Measurements from ENCODE around the gene HMGA1.
"Not testable (repeated sequence)": the region's sequence is repeated elsewhere in the genome, so short reads cannot be mapped to it uniquely, and the experiment has no call there.

HMGA1 gene

DNA sequence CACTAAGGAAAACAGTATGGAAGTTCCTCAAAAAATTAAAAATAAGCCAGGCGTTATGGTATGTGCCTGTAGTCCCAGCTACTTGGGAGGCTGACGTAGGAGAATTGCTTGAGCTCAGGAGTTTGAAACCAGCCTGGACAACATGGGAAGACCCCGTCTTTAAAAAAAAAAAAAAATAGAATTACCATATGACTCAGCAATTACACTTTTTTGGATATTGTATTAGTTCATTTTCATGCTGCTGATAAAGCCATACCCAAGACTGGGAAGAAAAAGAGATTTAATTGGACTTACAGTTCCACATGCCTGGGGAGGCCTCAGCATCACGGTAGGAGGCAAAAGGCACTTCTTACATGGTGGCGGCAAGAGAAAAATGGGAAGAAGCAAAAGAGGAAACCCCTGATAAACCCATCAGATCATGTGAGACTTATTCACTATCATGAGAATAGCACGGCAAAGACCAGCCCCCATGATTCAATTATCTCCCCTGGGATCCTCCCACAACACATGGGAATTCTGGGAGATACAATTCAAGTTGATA lies 22.9 kb downstream of the HMGA1 start:
- Mint-ChIP-seq H3K9me3 (ENCODE audit: low read depth) (no peaks in the 10 kb centered on the region), H3K4me3 (no peak overlapping the region), H3K27me3 (no peaks in the 10 kb centered on the region), H3K36me3 (peaks cover 4% of the 10 kb centered on the region), H3K27ac (no peak overlapping the region), H3K4me1 (ENCODE audit: low read depth) (no peaks in the 10 kb centered on the region)

DNA sequence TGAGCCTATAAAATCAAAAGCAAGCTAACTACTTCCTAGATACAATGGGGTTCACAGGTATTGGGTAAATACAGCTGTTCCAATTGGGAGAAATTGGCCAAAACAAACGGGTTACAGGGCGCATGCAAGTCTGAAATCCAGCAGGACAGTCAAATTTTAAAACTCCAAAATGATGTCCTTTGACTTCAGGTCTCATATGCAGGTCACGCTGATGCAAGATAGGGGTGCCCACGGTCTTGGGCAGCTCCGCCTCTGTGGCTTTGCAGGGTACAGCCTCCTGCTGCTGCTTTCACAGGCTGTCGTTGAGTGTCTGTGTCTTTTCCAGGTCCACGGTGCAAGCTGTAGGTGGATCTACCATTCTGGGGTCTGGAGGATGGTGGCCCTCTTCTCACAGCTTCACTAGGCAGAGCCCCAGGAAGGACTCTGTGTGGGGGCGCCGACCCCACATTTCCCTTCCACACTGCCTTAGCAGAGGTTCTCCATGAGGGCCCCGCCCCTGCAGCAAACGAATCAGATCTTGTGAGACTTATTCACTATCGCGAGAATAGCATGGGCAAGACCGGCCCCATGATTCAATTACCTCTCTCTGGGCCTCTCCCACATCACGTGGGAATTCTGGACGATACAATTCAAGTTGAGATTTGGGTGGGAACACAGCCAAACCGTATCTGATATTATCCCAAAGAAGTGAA lies 24.0 kb downstream of the HMGA1 start:
- peaks cover 4% of the 10 kb centered on the region for H3K36me3 Mint-ChIP-seq
- H3K27ac Mint-ChIP-seq: no peak overlapping the region
- H3K4me1 Mint-ChIP-seq (ENCODE audit: low read depth): no peaks in the 10 kb centered on the region
- no peak overlapping the region for H3K4me3 Mint-ChIP-seq
- no peaks in the 10 kb centered on the region for H3K9me3 Mint-ChIP-seq (ENCODE audit: low read depth)
- H3K27me3 Mint-ChIP-seq: no peaks in the 10 kb centered on the region

DNA sequence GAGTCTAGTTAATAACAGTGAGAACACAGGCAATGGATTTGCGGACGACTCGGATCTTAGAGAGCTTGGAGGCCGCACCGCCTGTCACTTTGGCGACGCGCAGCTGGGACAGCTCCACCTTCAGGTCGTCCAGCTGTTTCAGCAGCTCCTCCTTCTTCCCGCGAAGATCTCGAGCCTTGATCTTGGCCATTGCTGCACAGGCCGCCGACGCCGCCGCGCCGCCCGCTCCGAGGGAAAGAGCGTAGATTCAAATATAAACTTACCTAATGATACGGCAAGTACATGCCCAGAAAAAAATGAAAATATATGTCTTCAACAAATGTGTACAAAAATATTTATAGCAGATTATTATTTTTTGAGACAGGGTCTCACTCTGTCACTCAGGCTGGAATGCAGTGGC lies 26.8 kb downstream of the HMGA1 start:
- not testable (repeated sequence) for H3K9me3 Mint-ChIP-seq (ENCODE audit: low read depth); H3K27ac Mint-ChIP-seq; H3K27me3 Mint-ChIP-seq; H3K4me3 Mint-ChIP-seq; H3K4me1 Mint-ChIP-seq (ENCODE audit: low read depth); H3K36me3 Mint-ChIP-seq

DNA sequence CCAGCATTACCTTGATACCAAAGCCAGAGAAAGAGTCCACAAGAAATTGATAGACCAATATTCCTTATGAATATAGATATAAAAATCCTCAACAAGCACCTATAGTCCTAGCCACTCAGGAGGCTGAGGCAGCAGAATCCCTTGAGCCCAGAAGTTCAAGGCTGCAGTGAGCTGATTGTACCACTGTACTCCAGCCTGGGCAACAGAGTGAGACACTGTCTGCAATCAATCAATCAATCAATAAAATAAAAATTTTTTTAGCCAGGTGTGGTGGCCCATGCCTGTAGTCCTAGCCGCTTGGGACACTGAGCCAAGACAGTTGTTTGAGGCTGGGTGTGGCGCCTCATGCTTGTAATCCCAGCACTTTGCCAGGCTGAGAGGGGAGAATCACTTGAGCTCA lies 31.1 kb downstream of the HMGA1 start:
- Mint-ChIP-seq H3K9me3 (ENCODE audit: low read depth) (no peaks in the 10 kb centered on the region), H3K4me1 (ENCODE audit: low read depth) (no peaks in the 10 kb centered on the region), H3K36me3 (peaks cover 4% of the 10 kb centered on the region), H3K4me3 (no peak overlapping the region), H3K27ac (no peak overlapping the region), H3K27me3 (no peaks in the 10 kb centered on the region)

DNA sequence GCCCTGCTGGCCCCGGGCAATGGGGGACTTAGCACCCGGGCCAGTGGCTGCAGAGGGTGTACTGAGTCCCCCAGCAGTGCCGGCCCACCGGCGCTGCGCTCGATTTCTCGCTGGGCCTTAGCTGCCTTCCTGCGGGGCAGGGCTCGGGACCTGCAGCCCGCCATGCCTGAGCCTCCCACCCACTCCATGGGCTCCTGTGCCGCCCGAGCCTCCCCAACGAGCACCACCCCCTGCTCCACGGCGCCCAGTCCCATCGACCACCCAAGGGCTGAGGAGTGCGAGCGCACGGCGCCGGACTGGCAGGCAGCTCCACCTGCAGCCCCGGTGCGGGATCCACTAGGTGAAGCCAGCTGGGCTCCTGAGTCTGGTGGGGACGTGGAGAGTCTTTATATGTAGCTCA lies 32.5 kb downstream of the HMGA1 start:
- H3K36me3 Mint-ChIP-seq; H3K27ac Mint-ChIP-seq; H3K9me3 Mint-ChIP-seq (ENCODE audit: low read depth); H3K4me3 Mint-ChIP-seq; H3K27me3 Mint-ChIP-seq; H3K4me1 Mint-ChIP-seq (ENCODE audit: low read depth): not testable (repeated sequence)

DNA sequence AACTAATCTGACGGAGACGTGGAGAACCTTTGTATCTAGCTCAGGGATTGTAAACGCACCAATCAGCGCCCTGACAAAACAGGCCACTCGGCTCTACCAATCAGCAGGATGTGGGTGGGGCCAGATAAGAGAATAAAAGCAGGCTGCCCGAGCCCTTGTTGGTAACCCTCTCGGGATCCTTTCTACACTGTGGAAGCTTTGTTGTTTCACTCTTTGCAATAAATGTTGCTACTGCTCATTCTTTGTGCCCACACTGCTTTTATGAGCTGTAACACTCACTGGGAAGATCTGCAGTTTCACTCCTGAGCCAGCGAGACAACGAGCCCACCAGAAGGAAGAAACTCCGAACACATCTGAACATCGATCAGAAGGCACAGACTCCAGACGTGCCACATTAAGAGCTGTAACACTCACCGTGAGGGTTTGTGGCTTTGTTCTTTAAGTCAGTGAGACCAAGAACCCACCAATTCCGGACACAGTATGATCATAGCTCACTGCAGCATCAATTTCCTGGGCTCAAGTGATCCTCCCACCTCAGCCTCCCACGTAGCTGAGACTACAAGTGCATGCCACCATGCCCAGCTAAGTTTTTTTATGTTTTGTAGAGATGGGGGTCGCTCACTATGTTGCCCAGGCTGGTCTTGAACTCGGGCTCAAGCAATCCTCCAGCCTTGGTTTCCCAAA lies 33.1 kb downstream of the HMGA1 start:
- not testable (repeated sequence) for H3K27me3 Mint-ChIP-seq; H3K4me1 Mint-ChIP-seq (ENCODE audit: low read depth); H3K9me3 Mint-ChIP-seq (ENCODE audit: low read depth); H3K4me3 Mint-ChIP-seq; H3K36me3 Mint-ChIP-seq; H3K27ac Mint-ChIP-seq

- H3K27ac Mint-ChIP-seq: no peak overlapping the region
- H3K4me3 Mint-ChIP-seq: no peak overlapping the region
- H3K9me3 Mint-ChIP-seq (ENCODE audit: low read depth): no peaks in the 10 kb centered on the region
These were observed 35.6 kb downstream of the HMGA1 start for GRCh38 chr6:34272013-34272926.

DNA sequence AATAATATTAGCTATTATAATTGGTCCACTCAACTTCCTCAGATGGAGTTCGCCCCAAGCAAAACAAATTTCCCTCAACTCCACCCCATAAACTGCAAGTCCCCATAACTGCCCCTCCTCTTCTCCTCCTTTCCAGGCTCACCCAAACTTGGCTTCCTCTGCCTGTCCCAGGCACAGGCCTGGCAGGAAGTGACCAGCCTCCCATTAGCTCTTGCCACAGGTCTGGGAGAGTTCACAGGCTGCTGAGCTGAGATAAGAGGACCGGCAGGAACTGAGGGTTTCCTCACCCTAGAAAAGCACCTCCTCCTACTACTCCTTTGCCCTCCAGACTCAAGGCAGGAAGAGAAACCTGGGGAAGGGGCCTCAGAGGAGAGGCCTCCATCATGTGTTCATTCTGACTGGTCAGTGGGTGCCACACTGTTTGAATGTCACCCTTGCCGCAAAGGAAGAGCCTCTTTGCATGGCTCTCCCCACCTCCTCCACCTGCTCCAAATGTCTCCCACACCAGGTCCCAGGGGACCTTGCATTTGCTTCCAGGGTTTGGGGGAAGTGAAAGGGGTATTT lies 36.7 kb downstream of the HMGA1 start:
- Mint-ChIP-seq H3K9me3 (ENCODE audit: low read depth) (no peaks in the 10 kb centered on the region), H3K4me3 (no peak overlapping the region), H3K36me3 (no peaks in the 10 kb centered on the region), H3K4me1 (ENCODE audit: low read depth) (peaks cover 2% of the 10 kb centered on the region), H3K27me3 (no peaks in the 10 kb centered on the region), H3K27ac (no peak overlapping the region)

More at GRCh38 chr6:34272013-34272926, 35.6 kb downstream of the HMGA1 start:
- no peaks in the 10 kb centered on the region for H3K36me3 Mint-ChIP-seq
- no peaks in the 10 kb centered on the region for H3K27me3 Mint-ChIP-seq
- peaks cover 2% of the 10 kb centered on the region for H3K4me1 Mint-ChIP-seq (ENCODE audit: low read depth)

DNA sequence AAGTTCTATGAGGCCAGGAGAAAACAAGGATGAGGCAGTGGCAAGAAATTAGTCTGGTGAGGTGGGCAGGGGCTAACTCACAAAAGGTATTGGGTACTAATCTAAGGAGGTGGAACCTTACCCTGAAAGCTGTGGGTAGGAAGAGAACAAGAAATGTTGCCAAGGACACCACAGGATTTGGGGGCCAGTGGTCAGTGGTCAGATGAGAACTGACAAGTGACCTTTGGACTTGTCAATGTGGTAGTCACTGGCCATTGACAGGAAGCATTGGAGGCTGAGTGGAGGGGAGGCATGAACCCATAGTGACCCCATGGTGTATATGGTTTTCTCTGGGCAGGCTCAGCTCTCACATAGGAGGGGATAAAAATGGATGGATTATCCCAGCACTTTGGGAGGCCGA lies 37.5 kb downstream of the HMGA1 start:
- Mint-ChIP-seq H3K4me3 (no peak overlapping the region), H3K27ac (no peak overlapping the region), H3K27me3 (no peaks in the 10 kb centered on the region)

DNA sequence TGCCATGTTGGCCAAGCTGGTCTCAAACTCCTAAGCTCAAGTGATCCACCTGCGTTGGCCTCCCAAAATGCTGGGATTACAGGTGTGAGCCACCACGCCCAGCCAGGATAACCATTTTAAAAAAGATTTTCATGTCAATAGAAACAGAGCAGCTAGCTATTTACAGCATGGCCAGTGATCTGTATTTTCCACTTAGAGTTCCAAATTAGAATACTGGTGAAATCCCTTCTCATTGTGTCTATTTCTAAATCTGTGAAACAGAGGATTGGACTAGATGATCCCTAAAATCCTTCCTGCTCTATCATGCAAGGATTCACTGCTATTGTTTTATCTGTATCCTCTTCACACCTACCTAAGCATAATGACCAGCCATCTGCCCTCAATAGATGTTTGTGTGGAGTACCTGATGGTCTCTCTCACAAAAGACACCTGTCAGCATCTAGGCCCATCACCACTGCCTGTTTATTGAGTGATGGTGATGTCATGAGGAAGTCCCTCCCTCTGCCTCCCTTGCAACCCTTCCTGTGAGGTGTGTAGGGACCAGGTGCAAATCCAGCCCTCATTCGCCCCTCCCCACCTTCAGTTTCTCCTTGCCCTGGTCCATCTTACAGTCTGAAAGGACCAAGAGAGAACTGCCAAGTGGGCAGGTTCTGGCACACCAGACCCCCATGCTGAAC lies 38.6 kb downstream of the HMGA1 start:
- Mint-ChIP-seq H3K27ac (no peak overlapping the region), H3K27me3 (no peaks in the 10 kb centered on the region), H3K4me1 (ENCODE audit: low read depth) (peaks cover 2% of the 10 kb centered on the region), H3K9me3 (ENCODE audit: low read depth) (no peaks in the 10 kb centered on the region), H3K4me3 (no peak overlapping the region), H3K36me3 (peaks cover 10% of the 10 kb centered on the region)

More for the DNA sequence above, 37.5 kb downstream of the HMGA1 start:
- no peaks in the 10 kb centered on the region for H3K9me3 Mint-ChIP-seq (ENCODE audit: low read depth)
- peaks cover 2% of the 10 kb centered on the region for H3K4me1 Mint-ChIP-seq (ENCODE audit: low read depth)
- peaks cover 6% of the 10 kb centered on the region for H3K36me3 Mint-ChIP-seq

DNA sequence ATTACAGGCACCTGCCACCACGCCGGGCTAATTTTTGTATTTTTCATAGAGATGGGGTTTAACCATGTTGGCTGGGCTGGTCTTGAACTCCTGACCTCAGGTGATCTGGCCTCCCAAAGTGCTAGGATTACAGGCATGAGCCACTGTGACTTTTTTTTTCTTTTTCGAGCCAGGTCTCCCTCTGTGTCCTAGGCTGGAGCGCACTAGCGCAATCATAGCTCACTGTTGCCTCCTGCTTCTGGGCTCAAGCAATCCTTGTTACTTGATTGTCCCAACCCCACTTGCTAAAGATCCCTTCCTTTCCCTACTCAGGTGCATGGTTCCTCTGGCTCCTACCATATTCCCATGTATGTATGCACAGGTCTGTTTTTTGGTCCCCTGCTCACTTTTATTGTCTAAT lies 39.5 kb downstream of the HMGA1 start:
- Mint-ChIP-seq H3K9me3 (ENCODE audit: low read depth) (no peaks in the 10 kb centered on the region), H3K4me1 (ENCODE audit: low read depth) (peaks cover 2% of the 10 kb centered on the region), H3K27ac (no peak overlapping the region), H3K36me3 (peaks cover 13% of the 10 kb centered on the region), H3K4me3 (no peak overlapping the region), H3K27me3 (no peaks in the 10 kb centered on the region)

- Mint-ChIP-seq H3K4me1 (ENCODE audit: low read depth) (peaks cover 2% of the 10 kb centered on the region), H3K27ac (no peak overlapping the region), H3K9me3 (ENCODE audit: low read depth) (no peaks in the 10 kb centered on the region), H3K36me3 (peaks cover 13% of the 10 kb centered on the region), H3K4me3 (no peak overlapping the region), H3K27me3 (no peaks in the 10 kb centered on the region)
These were observed 40.4 kb downstream of the HMGA1 start for GRCh38 chr6:34276881-34277762.

DNA sequence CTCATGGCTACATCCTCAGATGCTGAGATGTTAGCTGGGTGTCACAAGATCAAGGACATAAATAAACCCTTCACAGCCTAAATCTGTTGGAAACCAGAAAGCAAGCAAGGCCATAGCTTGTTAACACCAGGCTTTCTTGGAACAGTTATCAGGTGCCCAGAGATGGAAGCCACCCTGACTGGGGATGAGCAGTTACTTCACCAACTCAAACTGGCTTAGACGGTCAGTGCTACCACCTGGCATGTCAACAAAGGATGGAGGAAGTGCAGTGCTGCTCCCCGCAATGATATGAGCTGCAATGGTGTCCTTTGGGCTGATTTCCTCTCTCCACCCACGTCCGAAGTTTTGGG lies 41.1 kb downstream of the HMGA1 start:
- Mint-ChIP-seq H3K27ac (no peak overlapping the region), H3K27me3 (no peaks in the 10 kb centered on the region), H3K4me3 (no peak overlapping the region), H3K4me1 (ENCODE audit: low read depth) (peaks cover 2% of the 10 kb centered on the region), H3K9me3 (ENCODE audit: low read depth) (no peaks in the 10 kb centered on the region), H3K36me3 (peaks cover 13% of the 10 kb centered on the region)

DNA sequence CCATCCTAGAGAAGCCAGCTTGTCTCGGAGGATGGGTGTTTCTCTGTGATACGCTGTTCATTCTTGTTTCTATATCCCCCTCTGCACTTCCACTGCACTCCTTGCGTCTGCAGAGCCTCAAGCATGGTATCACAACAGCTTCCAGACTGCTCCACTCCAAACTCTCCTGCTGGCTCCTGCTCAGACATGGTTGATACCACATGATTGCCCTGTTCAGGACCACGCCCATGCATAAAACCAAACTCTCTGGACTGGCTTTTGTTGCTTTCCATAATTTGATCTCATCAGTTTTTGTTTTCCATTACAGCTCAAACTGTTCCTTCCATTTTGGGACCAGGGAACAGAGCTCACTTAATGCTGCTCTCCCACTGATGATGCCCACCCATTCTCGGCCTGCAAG lies 42.2 kb downstream of the HMGA1 start:
- no peaks in the 10 kb centered on the region for H3K27me3 Mint-ChIP-seq

More for the DNA sequence above, 42.2 kb downstream of the HMGA1 start:
- peaks cover 2% of the 10 kb centered on the region for H3K4me1 Mint-ChIP-seq (ENCODE audit: low read depth)
- no peak overlapping the region for H3K27ac Mint-ChIP-seq
- H3K36me3 Mint-ChIP-seq: peaks cover 14% of the 10 kb centered on the region
- H3K4me3 Mint-ChIP-seq: no peak overlapping the region
- no peaks in the 10 kb centered on the region for H3K9me3 Mint-ChIP-seq (ENCODE audit: low read depth)
